8988T (cell line): ENCODE measurements around the gene EYA2.

Source experiments
- DNase-seq: peaks from one replicate; pipeline ENCODE4 v3.0.0; 2011

EYA2 gene

GRCh38 chr20:47042464-47042863 lies 147.8 kb downstream of the EYA2 start:
- DNase-seq: no peak

DNA sequence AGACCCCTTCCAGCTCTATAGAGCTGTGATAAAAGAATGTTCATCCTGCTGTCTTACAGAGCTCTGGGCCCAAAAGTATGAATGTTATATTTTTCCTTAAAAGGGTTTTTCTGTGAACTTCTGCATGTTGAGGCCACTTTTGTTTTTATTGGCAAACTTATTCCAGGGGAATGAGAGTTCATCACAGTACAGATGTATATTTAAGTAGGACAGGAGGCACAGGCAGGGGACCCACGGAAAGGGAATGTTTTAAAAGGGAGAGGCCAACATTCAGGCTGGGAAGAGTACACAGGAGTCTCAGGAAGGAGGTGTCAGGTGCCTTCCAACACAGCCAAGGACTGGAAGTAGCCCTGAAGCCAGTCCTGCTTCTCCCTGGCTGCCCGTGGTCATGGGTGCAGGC lies 148.4 kb downstream of the EYA2 start:
- DNase-seq: no peak

DNA sequence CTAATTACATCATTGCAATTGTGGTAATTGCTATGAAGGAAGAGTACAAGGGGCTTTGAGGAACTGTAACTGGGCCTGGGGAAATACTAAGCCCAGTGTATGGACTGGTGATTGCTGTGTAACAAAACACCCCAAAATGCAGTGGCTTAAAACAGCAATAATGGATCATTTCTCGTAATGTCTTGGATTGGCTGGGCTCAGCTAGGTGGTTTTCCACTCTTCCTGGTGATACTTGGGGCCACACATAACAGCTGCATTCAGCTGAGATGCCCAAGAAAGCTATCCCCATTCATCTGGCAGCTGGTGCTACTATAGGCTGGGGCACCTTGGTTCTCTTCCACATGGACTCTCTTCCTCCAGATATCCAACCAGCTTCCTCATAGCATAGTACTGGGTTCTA lies 150.3 kb downstream of the EYA2 start:
- DNase-seq: no peak

GRCh38 chr20:47048054-47048453 lies 153.4 kb downstream of the EYA2 start:
- DNase-seq: no peak

GRCh38 chr20:47049771-47050170 lies 155.1 kb downstream of the EYA2 start:
- no peak for DNase-seq

GRCh38 chr20:47050996-47051395 lies 156.4 kb downstream of the EYA2 start:
- no peak for DNase-seq

GRCh38 chr20:47051936-47052526 lies 157.4 kb downstream of the EYA2 start:
- DNase-seq: no peak

- no peak for DNase-seq
These were observed 159.9 kb downstream of the EYA2 start for GRCh38 chr20:47054506-47054905.

DNA sequence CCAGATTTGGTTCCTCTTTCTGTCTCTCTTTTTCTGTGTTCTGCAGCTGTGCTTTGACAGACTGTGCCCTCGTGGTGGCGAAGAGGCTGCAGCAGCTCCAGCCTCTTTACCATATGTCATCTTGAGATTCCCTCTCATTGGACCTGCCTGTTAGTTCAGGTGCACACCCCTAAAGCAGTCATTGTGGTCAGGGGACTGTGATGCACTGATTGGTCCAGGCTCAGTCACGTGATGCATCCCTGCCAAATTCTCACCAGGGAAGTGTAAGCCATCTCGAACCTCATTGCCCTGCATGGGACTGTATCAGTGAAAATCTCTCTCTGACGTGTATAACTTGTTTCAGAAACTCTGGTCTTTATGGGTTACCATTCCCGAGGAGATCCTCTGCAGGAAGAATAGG lies 160.3 kb downstream of the EYA2 start:
- DNase-seq: no peak

GRCh38 chr20:47055699-47056369 lies 161.2 kb downstream of the EYA2 start:
- no peak for DNase-seq

DNA sequence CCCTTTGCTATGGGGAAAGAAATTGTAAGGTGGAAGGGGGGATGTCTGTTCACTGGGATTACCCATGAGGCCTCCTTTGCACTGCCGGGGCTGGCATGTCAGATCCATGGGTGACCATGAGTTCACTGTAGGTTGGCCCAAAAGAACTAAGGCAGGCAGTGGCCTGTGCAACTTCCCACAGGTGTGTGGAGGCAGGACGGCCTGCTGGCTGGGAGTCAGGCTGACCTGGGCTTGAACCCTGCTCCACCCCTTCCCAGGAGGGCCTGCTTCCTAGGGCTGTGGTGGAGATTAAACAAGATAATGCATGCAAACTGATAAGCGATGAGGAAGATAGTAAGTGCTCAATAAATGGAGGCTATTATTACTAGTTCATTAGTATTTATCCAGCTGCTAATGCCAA lies 163.0 kb downstream of the EYA2 start:
- DNase-seq: no peak

DNA sequence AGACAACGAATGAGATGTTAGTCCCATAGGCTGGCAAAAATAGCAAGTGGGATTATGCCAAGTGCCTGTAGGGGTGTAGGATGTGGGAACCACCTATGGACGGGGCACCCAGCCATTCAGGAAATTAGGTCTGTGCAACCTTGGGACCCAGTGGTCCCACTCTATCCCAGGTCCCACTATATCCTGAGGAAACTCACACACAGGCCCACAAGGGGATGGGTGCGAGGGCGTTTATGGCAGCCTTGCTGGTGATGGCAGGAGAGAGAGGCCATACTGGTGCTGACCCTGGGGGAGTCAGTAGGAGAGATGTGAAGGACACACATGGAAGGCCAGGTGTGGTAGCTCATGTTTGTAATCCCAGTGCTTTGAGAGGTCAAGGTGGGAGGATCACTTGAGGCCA lies 163.6 kb downstream of the EYA2 start:
- no peak for DNase-seq

GRCh38 chr20:47059536-47059935 lies 164.9 kb downstream of the EYA2 start:
- no peak for DNase-seq

DNA sequence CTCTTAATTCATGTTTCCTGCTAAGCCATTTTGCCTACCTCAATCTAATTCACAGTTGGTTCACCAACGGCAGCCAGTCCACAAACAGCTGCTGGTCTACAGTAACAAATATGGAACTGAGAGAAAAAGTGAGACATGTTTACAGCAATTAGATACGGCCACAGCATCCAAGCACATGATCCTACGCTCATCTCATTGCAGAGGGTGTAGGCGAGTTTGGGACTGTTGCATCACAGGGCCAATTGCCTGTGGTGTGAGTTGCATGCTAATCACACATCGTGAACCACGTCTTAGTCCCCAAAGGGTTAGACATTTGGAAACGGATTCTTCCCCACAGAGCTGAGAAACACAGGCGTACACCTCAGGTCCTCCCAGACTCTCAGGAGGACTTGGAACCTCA lies 166.9 kb downstream of the EYA2 start:
- DNase-seq: no peak

DNA sequence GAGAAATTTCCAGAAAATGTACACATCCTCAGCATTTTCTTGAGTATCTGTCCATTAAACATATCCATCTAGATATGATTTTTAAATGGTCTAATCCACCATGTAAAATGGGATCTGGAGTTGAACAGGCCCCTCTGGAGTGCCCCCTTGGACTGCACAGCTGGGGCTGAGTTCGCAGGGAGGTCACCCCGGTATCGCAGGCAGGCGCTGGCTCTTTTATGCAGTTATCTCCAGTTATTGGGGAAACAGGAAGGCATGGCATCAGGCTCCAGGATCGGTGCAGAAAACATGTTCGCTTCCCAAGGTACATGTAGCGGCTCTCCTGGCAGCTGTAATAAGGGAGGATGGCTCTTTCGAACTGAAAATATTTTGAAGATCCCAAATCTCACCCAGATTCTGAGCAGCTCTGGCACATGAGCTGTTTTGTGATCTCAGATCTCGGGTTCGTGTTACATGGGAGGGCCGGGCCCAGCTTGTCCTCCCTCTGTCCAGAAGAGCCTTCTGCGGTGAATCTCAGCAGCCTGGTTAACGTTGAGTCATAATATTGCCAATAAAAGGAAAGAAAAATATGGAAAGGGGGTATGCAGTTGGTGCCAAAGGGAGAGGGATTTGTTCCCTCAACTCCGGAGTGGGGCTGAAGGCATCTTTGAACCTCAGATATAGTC lies 167.7 kb downstream of the EYA2 start:
- DNase-seq: no peak

DNA sequence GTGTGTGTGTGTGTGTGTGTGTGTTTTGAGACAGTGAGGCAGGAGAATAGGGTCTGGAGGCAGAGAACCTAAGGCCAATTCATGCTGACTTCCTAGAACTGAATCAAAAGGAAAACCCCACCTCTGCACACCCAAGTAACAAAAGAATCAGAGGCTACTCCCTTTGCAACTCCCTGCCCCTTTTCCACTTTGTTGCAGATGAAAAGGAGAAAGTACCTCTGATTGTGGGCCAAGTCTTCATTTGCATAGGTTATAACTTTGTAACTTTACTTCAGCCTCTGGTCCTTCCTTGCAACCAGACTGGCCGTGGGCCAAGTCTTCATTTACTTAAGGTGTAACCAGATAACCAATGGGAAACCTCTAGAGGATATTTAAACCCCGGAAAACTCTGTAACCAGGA lies 168.8 kb downstream of the EYA2 start:
- DNase-seq: no peak

DNA sequence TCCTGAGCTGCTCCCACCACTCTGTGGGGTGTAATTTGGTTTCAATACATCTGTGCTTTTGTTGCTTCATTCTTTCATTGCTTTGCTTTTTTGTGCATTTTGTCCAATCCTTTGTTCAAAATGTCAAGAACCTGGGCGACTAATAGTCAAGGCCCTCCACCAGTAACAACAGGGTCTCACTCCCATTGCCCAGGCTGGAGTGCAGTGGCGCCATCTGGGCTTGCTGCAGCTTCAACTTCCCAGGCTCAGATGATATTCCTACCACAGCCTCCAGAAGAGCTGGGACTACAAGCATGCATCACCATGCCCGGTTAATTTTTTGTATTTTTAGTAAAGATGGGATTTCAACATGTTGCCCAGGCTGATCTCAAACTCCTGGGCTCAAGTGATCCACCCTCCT lies 169.2 kb downstream of the EYA2 start:
- no peak for DNase-seq

DNA sequence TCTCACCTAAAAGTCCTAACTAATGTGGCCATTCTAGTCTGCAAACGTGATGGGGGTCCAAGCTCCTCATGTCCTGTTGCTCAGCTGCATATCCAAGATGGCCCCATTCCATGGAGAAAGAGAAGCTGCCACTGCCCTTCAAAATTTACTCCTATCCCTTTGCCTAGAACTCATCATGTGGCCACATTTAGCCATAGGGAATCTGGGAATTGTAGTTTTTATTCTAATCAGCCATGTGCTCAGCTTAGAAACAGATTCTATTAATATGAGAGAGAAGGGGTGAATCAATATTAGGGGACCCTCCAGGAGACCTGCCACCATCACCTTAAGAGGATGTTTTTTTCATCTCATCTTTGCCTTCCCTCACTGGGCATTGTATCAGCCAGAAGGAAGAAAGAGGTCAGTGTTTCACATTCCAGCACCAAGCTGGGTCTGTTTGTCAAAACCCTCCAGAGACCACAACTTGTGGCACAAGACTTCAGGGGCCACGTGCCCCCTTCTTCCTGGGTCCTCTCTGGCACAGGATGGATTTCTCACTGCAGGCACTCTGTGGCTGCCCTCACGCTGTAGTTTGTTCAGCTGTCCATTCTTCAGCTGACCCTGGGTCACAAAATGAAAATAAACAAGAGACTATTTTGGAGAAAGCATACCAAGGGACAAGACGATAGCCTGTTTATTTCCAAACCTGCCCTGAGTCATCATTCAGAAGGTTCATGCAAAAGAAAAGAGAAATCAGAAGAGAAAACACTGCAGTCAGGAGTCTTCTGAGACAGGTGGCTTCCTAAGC lies 172.0 kb downstream of the EYA2 start:
- no peak for DNase-seq

DNA sequence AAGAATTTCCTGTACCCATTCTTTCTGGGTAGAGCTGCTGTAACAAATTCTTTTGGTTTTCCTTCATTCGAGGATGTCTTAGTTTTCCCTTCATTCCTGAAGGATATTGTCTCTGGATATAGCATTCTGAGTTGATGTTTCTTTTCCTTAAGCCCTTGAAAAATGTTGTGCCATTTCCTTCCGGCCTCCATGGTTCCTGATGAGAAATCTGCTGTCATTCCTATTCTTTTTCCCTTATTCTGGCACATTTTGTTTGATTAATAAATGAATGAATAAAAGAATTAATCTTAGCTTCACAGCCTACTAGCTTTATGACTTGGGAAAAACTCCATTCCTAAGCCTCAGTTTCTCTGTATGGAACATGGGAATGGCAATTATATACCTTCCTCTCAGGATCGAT lies 173.1 kb downstream of the EYA2 start:
- no peak for DNase-seq

- DNase-seq: no peak
These were observed 175.5 kb downstream of the EYA2 start for GRCh38 chr20:47070176-47070575.

DNA sequence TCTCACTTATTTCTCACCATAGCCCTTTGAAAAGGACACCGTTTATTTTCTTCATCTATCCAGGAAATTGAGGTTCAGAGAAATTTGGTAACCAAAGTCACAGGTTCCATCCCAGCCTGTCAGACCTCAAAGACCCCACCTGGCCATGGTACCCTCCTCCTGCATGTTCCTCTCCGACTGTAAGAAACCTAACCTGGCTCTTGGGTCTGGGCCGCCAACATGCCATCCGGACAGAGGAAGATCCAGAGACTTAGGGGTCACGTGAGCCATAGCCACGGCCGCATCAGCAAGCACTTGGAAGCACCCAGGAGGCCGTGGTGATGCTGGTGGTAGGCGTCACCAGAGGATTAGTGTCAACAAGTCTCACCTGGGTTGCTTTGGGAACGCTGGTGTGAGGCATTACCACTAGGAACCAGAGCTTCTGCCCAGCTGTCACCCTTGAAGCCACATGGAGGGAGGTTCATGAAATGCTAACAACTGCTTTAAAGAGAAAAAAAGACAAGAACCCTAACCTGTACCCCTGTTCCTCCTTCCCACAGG lies 177.1 kb downstream of the EYA2 start:
- DNase-seq: no peak

- DNase-seq: no peak
These were observed 179.3 kb downstream of the EYA2 start for GRCh38 chr20:47073766-47074475.

DNA sequence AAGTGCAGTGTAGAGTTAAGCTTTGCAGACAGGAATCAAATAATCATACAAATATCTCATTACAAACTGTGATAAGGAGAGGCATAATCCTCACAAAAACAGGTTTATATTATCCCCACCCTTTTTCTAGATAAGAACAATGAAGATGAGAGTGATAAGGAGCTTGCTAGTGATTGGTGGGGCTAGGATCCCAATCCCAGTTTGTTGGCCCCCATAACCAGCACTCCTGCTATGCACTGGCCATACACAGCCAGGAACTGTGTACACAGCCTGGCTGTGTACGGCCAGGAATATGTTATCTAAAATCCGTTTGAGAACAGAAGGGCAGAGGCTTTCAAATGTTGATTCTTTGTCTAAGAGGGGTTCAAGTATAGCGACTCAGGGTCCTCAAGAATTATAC lies 180.6 kb downstream of the EYA2 start:
- DNase-seq: no peak
